Gastrocnemius medialis (tissue), 4 donors: ENCODE results near the gene NEK8. TPM values are rescaled to one million over a fixed set of nuclear protein-coding genes. Genes with fewer than 3 reads are reported as not detected.

ENCODE experiments used
- ATAC-seq, 2 donors: fragments of 150-250 bp; one replicate each; pipeline ENCODE4 v1.9.1; 2016
- DNase-seq, 2 donors: peaks; one replicate each; pipeline ENCODE4 v3.0.0-alpha.2; 2019
- H3K27ac ChIP-seq, 4 donors: fragments of 200-600 bp; sonication (generic); 1 replicate in 1 of 4; 2 replicates in 3 of 4; pipeline ENCODE4 v1.5.1; 2016 to 2018; ENCODE audit warnings: mild to moderate bottlenecking in 2 of 4, moderate library complexity in 1 of 4
- H3K27me3 ChIP-seq, 3 donors: fragments of 200-600 bp; sonication (generic) in 2 of 3; 1 replicate in 1 of 3; 2 replicates in 2 of 3; pipeline versions ENCODE4 v1.5.1 to v1.6.0; 2016 to 2019; ENCODE audit warnings: mild to moderate bottlenecking in 1 of 3, moderate library complexity in 1 of 3
- H3K36me3 ChIP-seq, 2 donors: fragments of 200-600 bp; sonication (generic) in 1 of 2; one replicate each; pipeline ENCODE4 v1.5.1; 2017 to 2018
- H3K4me1 ChIP-seq, 2 donors: fragments of 200-600 bp; sonication (generic) in 1 of 2; one replicate each; pipeline ENCODE4 v1.5.1; 2016 to 2017; ENCODE audit warnings: mild to moderate bottlenecking in 2 of 2
- H3K4me3 ChIP-seq, 4 donors: fragments of 200-600 bp; sonication (generic) in 3 of 4; 1 replicate in 1 of 4; 2 replicates in 3 of 4; pipeline ENCODE4 v1.5.1; 2016 to 2019; ENCODE audit warnings: mild to moderate bottlenecking in 2 of 4
- H3K9me3 ChIP-seq, 3 donors: fragments of 200-600 bp; sonication (generic) in 2 of 3; 1 replicate in 1 of 3; 2 replicates in 2 of 3; pipeline ENCODE4 v1.5.1; 2016 to 2019
- POLR2A ChIP-seq, 2 donors: fragments of 450-650 bp; IDR thresholded peaks; one replicate each; pipeline ENCODE4 v1.6.1; 2017; ENCODE audit warnings: antibody characterized with exemption in 2 of 2, mild to moderate bottlenecking in 2 of 2, moderate library complexity in 2 of 2
- in situ Hi-C, 4 donors: fragments of 200-750 bp; cut with MboI; loops; one replicate each; pipeline versions ENCODE4 v1.15.0 to v1.8.0; 2017; ENCODE audit warnings: low sequenced_read_pairs in 4 of 4
- intact Hi-C: fragments of 100-400 bp; cut with DNase I; formaldehyde crosslinking; loops from one replicate; pipeline ENCODE4 v1.15.1; 2023; ENCODE audit warnings: low total_unique reads
- total RNA-seq, 4 donors: library from RNA; depleted of rRNA; stranded (reverse); fragments of >200 nt; gene quantifications; one replicate each; pipeline versions ENCODE4 v1.1.0 to v1.2.3, GENCODE V29; 2016
- TF ChIP-seq, protein P1 (sequence below), 5 experiments: fragments of 450-650 bp in 3 of 5; fragments of 200-600 bp in 2 of 5; sonication (generic) in 2 of 5; IDR thresholded peaks in 4 of 5; conservative IDR thresholded peaks in 1 of 5; 1 replicate in 4 of 5; 2 replicates in 1 of 5; pipeline ENCODE4 v1.5.1; 2016 to 2019; ENCODE audit warnings: antibody characterized with exemption in 5 of 5, mild to moderate bottlenecking in 3 of 5, moderate library complexity in 3 of 5

NEK8 gene
- total RNA-seq, 4 donors from 2014 or later, result 1.3 to 8.1 (median 1.9) TPM

DNA sequence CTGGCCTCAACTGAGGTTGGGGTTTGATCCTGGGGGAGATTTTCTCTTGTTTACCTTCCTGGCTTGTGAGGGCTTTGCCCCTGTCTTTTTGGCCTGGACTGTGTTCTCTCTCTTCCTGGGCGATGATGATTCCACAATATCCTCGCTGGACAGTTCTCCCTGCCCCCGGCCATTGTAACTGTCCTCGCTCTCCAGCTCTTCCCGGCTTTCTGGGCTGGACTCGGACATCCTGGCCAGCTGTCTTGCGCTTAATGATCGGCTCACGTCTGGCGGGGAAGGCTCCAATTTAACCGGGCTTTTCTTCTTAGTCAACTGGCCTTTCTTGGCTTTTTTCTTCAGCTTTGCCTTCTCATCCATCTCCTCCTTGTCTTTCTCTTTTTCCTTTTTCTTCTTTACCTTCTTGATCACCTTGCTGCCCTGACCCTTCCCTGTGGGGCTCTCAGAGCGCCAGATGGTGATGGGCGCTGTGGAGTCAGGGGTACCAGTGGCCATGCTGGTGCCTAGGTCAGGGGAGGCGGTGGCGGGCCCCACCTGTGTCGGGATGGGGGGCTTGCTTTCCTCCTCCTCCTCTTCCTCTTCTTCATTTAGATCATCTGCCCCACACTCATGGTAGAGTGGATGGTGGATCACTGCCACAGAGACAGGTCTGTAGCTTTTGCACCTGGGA, 24.9 kb upstream of the NEK8 start:
- Histone ChIP-seq H3K4me3 (no peak overlapping the region), H3K27me3 (no peaks in the 10 kb centered on the region), H3K27ac (no peak overlapping the region), H3K36me3 (peaks cover 0 to 62% of the 10 kb centered on the region in 2 donors), H3K4me1 (no peaks in the 10 kb centered on the region), H3K9me3 (no peaks in the 10 kb centered on the region)
- DNase-seq (no peak), ATAC-seq (no peak)
- TF ChIP-seq POLR2A (IDR thresholded peaks at IDR 0.05), result no peak
- TF ChIP-seq, protein P1, sequence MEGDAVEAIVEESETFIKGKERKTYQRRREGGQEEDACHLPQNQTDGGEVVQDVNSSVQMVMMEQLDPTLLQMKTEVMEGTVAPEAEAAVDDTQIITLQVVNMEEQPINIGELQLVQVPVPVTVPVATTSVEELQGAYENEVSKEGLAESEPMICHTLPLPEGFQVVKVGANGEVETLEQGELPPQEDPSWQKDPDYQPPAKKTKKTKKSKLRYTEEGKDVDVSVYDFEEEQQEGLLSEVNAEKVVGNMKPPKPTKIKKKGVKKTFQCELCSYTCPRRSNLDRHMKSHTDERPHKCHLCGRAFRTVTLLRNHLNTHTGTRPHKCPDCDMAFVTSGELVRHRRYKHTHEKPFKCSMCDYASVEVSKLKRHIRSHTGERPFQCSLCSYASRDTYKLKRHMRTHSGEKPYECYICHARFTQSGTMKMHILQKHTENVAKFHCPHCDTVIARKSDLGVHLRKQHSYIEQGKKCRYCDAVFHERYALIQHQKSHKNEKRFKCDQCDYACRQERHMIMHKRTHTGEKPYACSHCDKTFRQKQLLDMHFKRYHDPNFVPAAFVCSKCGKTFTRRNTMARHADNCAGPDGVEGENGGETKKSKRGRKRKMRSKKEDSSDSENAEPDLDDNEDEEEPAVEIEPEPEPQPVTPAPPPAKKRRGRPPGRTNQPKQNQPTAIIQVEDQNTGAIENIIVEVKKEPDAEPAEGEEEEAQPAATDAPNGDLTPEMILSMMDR (IDR thresholded peaks at IDR 0.05 in 4 of 5, conservative IDR thresholded peaks at IDR 0.05 in 1 of 5), result no peak
- in situ Hi-C loops, result no loop called here
- intact Hi-C loops, result no loop called here

- no peak for ATAC-seq
- peaks cover 0 to 56% of the 10 kb centered on the region in 2 donors for H3K36me3 ChIP-seq
- no peak for TF ChIP-seq POLR2A (IDR thresholded peaks at IDR 0.05)
- TF ChIP-seq, protein P1 (IDR thresholded peaks at IDR 0.05 in 4 of 5, conservative IDR thresholded peaks at IDR 0.05 in 1 of 5), result no peak
Observed at GRCh38 chr17:28704219-28704858, 24.2 kb upstream of the NEK8 start.

GRCh38 chr17:28705074-28705659, 23.4 kb upstream of the NEK8 start:
- TF ChIP-seq, protein P1 (IDR thresholded peaks at IDR 0.05 in 4 of 5, conservative IDR thresholded peaks at IDR 0.05 in 1 of 5), result no peak
- TF ChIP-seq POLR2A (IDR thresholded peaks at IDR 0.05), result no peak
- in situ Hi-C loops (no loop called here), intact Hi-C loops (no loop called here)
- ATAC-seq (no peak), DNase-seq (no peak)
- Histone ChIP-seq H3K27ac (no peak overlapping the region), H3K36me3 (peaks cover 0 to 47% of the 10 kb centered on the region in 2 donors), H3K9me3 (no peaks in the 10 kb centered on the region), H3K27me3 (no peaks in the 10 kb centered on the region), H3K4me3 (no peak overlapping the region), H3K4me1 (no peaks in the 10 kb centered on the region)

More at GRCh38 chr17:28704219-28704858, 24.2 kb upstream of the NEK8 start:
- Histone ChIP-seq H3K4me1 (no peaks in the 10 kb centered on the region), H3K27me3 (no peaks in the 10 kb centered on the region), H3K4me3 (no peak overlapping the region), H3K27ac (no peak overlapping the region), H3K9me3 (no peaks in the 10 kb centered on the region)
- in situ Hi-C loops, result no loop called here
- intact Hi-C loops, result no loop called here
- no peak for DNase-seq

- TF ChIP-seq POLR2A (IDR thresholded peaks at IDR 0.05), result no peak
- TF ChIP-seq, protein P1 (IDR thresholded peaks at IDR 0.05 in 4 of 5, conservative IDR thresholded peaks at IDR 0.05 in 1 of 5), result no peak
- Histone ChIP-seq H3K4me3 (no peak overlapping the region), H3K4me1 (no peaks in the 10 kb centered on the region), H3K27ac (no peak overlapping the region), H3K36me3 (peaks cover 0 to 41% of the 10 kb centered on the region in 2 donors), H3K9me3 (no peaks in the 10 kb centered on the region), H3K27me3 (no peaks in the 10 kb centered on the region)
- DNase-seq (no peak), ATAC-seq (no peak)
- intact Hi-C loops (no loop called here), in situ Hi-C loops (no loop called here)
Observed at GRCh38 chr17:28705728-28706334, 22.8 kb upstream of the NEK8 start.
